ENCODE data around the gene OR6A2.

OR6A2 gene

DNA sequence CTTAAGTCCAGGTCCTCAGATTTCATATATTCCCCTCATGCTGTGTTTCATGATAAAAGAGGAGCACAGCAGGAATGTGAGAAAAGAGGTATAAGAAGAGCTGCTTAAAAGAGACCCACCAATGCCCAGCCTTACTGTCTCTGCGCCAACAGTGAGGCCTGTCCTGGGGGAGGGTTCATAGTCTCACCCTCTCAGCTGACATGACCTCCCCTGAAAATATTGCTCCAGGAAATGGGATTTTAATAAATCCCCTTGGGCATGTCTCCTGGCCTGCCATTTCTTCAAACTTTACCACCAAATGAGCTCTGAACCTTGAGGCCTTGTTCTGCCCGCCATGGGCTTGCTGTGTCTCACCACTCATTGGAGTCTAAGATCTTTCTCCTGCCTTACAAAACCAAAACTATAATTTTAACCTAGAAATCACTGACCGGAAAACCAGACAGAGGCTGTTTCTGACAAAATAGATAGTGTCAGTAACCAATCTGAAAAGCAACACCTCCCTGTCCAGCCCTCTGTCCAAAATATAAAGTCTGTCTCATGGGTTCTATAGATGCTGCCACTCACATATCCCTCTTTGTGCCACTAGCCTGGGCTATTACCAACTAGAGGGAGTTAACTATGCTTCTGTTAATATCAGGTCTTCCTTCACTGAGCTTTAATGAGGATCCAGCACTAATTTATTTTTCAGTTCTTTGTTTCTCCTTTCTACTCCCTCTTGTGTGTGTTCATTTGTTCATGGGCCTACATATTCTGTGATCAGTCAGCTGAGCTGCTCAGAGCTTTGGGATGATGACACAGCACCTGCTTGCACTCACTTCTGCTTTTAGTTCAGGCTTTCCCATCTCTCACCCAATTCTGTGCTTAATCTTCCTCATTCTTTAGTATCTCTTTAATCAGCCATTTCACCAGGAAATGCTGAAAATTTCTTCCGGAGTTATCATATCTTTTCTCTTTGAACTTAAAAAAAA is 27.3 kb downstream of the OR6A2 start, which contains the start of gene OR2AG2:
OR2AG2 (minus strand) TSS at position 51 of the 968 bp plus-strand sequence. CDS start 3,019 bp downstream, outside the sequence.
- TF ChIP-seq PPARA (CRISPR knock-in tag; IDR thresholded peaks at IDR 0.05; ENCODE audit: borderline replicate concordance), result no peak
- no peak for TF ChIP-seq ESRRG (CRISPR knock-in tag; IDR thresholded peaks at IDR 0.05)
- TF ChIP-seq ZNF8 (CRISPR knock-in tag; IDR thresholded peaks at IDR 0.05), result no peak
- no peak for TF ChIP-seq OSR1 (CRISPR knock-in tag; IDR thresholded peaks at IDR 0.05)
- TF ChIP-seq CREB5 (CRISPR knock-in tag; IDR thresholded peaks at IDR 0.05; ENCODE audit: low read depth), result no peak
- no peak for TF ChIP-seq ZFP30 (CRISPR knock-in tag; IDR thresholded peaks at IDR 0.05)
- no peak for TF ChIP-seq CSRNP3 (CRISPR knock-in tag; IDR thresholded peaks at IDR 0.05)
- no peak for TF ChIP-seq ZC3H10 (CRISPR knock-in tag; IDR thresholded peaks at IDR 0.05)
- TF ChIP-seq, protein P1, sequence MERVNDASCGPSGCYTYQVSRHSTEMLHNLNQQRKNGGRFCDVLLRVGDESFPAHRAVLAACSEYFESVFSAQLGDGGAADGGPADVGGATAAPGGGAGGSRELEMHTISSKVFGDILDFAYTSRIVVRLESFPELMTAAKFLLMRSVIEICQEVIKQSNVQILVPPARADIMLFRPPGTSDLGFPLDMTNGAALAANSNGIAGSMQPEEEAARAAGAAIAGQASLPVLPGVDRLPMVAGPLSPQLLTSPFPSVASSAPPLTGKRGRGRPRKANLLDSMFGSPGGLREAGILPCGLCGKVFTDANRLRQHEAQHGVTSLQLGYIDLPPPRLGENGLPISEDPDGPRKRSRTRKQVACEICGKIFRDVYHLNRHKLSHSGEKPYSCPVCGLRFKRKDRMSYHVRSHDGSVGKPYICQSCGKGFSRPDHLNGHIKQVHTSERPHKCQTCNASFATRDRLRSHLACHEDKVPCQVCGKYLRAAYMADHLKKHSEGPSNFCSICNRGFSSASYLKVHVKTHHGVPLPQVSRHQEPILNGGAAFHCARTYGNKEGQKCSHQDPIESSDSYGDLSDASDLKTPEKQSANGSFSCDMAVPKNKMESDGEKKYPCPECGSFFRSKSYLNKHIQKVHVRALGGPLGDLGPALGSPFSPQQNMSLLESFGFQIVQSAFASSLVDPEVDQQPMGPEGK (CRISPR knock-in tag; IDR thresholded peaks at IDR 0.05; ENCODE audit: borderline replicate concordance), result no peak
- TF ChIP-seq GLIS3 (CRISPR knock-in tag; IDR thresholded peaks at IDR 0.05), result no peak
- TF ChIP-seq ARNTL (CRISPR knock-in tag; IDR thresholded peaks at IDR 0.05; ENCODE audit: borderline replicate concordance, low read depth), result no peak
- no peak for TF ChIP-seq SNAI2 (CRISPR knock-in tag; IDR thresholded peaks at IDR 0.05)
- no peak for TF ChIP-seq RARB (CRISPR knock-in tag; IDR thresholded peaks at IDR 0.05)
- no peak for TF ChIP-seq ZFP3 (CRISPR knock-in tag; IDR thresholded peaks at IDR 0.05)
- no peak for TF ChIP-seq ISL1 (CRISPR knock-in tag; IDR thresholded peaks at IDR 0.05)
- TF ChIP-seq ZNF565 (CRISPR knock-in tag; conservative IDR thresholded peaks at IDR 0.05; ENCODE audit: low read depth), result no peak
- no peak for TF ChIP-seq CSDC2 (CRISPR knock-in tag; IDR thresholded peaks at IDR 0.05)
- no peak for ATAC-seq

- TF ChIP-seq RARB (CRISPR knock-in tag; IDR thresholded peaks at IDR 0.05), result no peak
- TF ChIP-seq ZC3H10 (CRISPR knock-in tag; IDR thresholded peaks at IDR 0.05), result no peak
- TF ChIP-seq ZFP3 (CRISPR knock-in tag; IDR thresholded peaks at IDR 0.05), result no peak
- TF ChIP-seq ZNF8 (CRISPR knock-in tag; IDR thresholded peaks at IDR 0.05), result no peak
- no peak for TF ChIP-seq OSR1 (CRISPR knock-in tag; IDR thresholded peaks at IDR 0.05)
- TF ChIP-seq, protein P2, sequence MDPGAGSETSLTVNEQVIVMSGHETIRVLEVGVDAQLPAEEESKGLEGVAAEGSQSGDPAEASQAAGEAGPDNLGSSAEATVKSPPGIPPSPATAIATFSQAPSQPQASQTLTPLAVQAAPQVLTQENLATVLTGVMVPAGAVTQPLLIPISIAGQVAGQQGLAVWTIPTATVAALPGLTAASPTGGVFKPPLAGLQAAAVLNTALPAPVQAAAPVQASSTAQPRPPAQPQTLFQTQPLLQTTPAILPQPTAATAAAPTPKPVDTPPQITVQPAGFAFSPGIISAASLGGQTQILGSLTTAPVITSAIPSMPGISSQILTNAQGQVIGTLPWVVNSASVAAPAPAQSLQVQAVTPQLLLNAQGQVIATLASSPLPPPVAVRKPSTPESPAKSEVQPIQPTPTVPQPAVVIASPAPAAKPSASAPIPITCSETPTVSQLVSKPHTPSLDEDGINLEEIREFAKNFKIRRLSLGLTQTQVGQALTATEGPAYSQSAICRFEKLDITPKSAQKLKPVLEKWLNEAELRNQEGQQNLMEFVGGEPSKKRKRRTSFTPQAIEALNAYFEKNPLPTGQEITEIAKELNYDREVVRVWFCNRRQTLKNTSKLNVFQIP (CRISPR knock-in tag; IDR thresholded peaks at IDR 0.05; ENCODE audit: borderline replicate concordance, low read depth), result no peak
- TF ChIP-seq TCF4 (CRISPR knock-in tag; IDR thresholded peaks at IDR 0.05; ENCODE audit: borderline replicate concordance), result no peak
- TF ChIP-seq CSDC2 (CRISPR knock-in tag; IDR thresholded peaks at IDR 0.05), result no peak
- TF ChIP-seq BACH2 (CRISPR knock-in tag; IDR thresholded peaks at IDR 0.05; ENCODE audit: borderline replicate concordance), result no peak
- no peak for TF ChIP-seq TOX (CRISPR knock-in tag; IDR thresholded peaks at IDR 0.05; ENCODE audit: borderline replicate concordance)
- TF ChIP-seq, protein P1 (CRISPR knock-in tag; IDR thresholded peaks at IDR 0.05; ENCODE audit: borderline replicate concordance), result no peak
- TF ChIP-seq TSHZ2 (CRISPR knock-in tag; IDR thresholded peaks at IDR 0.05), result no peak
- TF ChIP-seq ZFP30 (CRISPR knock-in tag; IDR thresholded peaks at IDR 0.05), result no peak
- no peak for TF ChIP-seq ARNTL (CRISPR knock-in tag; IDR thresholded peaks at IDR 0.05; ENCODE audit: borderline replicate concordance, low read depth)
- no peak for TF ChIP-seq CSRNP3 (CRISPR knock-in tag; IDR thresholded peaks at IDR 0.05)
- peak; percentile 95 for ATAC-seq
These were observed 42.0 kb downstream of the OR6A2 start for GRCh38 chr11:6757373-6757967.

Measured in SK-N-SH treated with all-trans-retinoic acid at 6 μM for 48 hours (cell line).